Right atrium auricular region (tissue), 2 donors: ENCODE measurements around the gene PHOX2A. TPM values are rescaled to one million over a fixed set of nuclear protein-coding genes. Genes with fewer than 3 reads are reported as not detected.

ENCODE experiments used
- DNase-seq: peaks from one replicate; pipeline ENCODE4 v3.0.0-alpha.2; 2019; ENCODE audit warnings: low spot score
- H3K27ac ChIP-seq, 2 donors: fragments of 200-600 bp; sonication (generic); 1 replicate in 1 of 2; 2 replicates in 1 of 2; pipeline ENCODE4 v1.5.1; 2016 to 2019
- H3K27me3 ChIP-seq, 2 donors: fragments of 200-600 bp; sonication (generic); one replicate each; pipeline versions ENCODE4 v1.5.1 to v1.6.0; 2017 to 2019
- H3K36me3 ChIP-seq: fragments of 200-600 bp; sonication (generic); one replicate; pipeline ENCODE4 v1.5.1; 2016
- H3K4me1 ChIP-seq, 2 donors: fragments of 200-600 bp; sonication (generic); one replicate each; pipeline versions ENCODE4 v1.5.1 to v1.6.0; 2017 to 2019
- H3K4me3 ChIP-seq, 2 donors: fragments of 200-600 bp; sonication (generic); 1 replicate in 1 of 2; 2 replicates in 1 of 2; pipeline ENCODE4 v1.5.1; 2017 to 2019; ENCODE audit warnings: mild to moderate bottlenecking in 1 of 2, moderate library complexity in 1 of 2
- H3K9me3 ChIP-seq, 2 donors: fragments of 200-600 bp; sonication (generic); one replicate each; pipeline ENCODE4 v1.5.1; 2019
- total RNA-seq, 2 donors: library from RNA; depleted of rRNA; stranded (reverse); fragments of >200 nt; gene quantifications; one replicate each; pipeline ENCODE4 v1.1.0, GENCODE V29; 2016
- TF ChIP-seq, protein P1 (sequence below), 2 donors: fragments of 200-600 bp; sonication (generic); IDR thresholded peaks; one replicate each; pipeline ENCODE4 v1.5.1; 2019; ENCODE audit warnings: antibody characterized with exemption in 2 of 2

Gene PHOX2A
- total RNA-seq, 2 donors from 2014 or later, result not detected

DNA sequence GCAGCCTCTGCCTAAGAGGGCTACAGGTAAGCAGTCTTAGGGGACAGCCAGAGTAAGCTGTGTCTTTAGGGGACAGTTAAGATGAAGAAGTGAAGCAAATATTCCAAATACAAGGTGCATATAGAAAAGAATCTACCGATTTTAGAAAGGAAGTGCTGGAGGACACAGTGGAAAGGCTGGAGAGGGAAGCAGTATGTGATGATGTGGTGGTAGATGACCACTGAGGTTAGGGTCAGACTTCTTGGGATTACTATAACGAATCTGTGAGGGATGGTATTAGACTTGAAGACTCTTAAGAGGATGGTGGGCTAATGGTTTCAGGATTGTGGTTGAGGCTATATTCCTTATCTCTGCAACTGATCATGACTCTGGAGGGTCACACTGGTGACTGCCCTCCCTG lies 40.0 kb upstream of the PHOX2A start:
- no peaks in the 10 kb centered on the region for H3K9me3 ChIP-seq
- no peak overlapping the region for H3K27ac ChIP-seq
- TF ChIP-seq, protein P1, sequence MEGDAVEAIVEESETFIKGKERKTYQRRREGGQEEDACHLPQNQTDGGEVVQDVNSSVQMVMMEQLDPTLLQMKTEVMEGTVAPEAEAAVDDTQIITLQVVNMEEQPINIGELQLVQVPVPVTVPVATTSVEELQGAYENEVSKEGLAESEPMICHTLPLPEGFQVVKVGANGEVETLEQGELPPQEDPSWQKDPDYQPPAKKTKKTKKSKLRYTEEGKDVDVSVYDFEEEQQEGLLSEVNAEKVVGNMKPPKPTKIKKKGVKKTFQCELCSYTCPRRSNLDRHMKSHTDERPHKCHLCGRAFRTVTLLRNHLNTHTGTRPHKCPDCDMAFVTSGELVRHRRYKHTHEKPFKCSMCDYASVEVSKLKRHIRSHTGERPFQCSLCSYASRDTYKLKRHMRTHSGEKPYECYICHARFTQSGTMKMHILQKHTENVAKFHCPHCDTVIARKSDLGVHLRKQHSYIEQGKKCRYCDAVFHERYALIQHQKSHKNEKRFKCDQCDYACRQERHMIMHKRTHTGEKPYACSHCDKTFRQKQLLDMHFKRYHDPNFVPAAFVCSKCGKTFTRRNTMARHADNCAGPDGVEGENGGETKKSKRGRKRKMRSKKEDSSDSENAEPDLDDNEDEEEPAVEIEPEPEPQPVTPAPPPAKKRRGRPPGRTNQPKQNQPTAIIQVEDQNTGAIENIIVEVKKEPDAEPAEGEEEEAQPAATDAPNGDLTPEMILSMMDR (IDR thresholded peaks at IDR 0.05), result no peak
- no peaks in the 10 kb centered on the region for H3K4me1 ChIP-seq
- no peaks in the 10 kb centered on the region for H3K36me3 ChIP-seq
- no peak for DNase-seq
- H3K27me3 ChIP-seq, result no peaks in the 10 kb centered on the region
- H3K4me3 ChIP-seq, result no peak overlapping the region

DNA sequence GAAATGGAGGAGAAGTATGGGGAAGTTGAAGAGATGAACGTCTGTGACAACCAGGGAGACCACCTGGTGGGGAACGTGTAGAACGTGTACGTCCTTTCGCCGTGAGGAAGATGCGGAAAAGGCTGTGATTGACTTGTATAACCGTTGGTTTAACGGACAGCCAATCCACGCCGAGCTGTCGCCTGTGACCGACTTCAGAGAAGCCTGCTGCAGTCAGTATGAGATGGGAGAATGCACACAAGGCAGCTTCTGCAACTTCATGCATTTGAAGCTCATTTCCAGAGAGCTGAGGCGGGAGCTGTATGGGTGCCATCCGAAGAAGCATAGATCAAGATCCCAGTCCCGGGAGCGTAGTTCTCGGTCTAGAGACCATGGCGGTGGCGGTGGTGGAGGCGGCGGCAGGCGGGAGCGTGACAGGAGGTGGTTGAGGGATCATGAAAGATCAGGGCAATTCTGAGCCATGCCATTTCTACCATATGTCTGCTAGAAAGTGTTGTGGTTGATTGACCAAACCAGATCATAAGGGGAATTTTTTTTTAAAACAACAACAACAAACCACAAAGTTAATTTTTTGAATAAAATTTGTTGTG lies 36.8 kb upstream of the PHOX2A start:
- Histone ChIP-seq H3K27me3 (no peaks in the 10 kb centered on the region), H3K9me3 (no peaks in the 10 kb centered on the region), H3K36me3 (no peaks in the 10 kb centered on the region), H3K4me1 (no peaks in the 10 kb centered on the region), H3K4me3 (no peak overlapping the region), H3K27ac (no peak overlapping the region)
- DNase-seq, result no peak
- TF ChIP-seq, protein P1 (IDR thresholded peaks at IDR 0.05), result no peak

DNA sequence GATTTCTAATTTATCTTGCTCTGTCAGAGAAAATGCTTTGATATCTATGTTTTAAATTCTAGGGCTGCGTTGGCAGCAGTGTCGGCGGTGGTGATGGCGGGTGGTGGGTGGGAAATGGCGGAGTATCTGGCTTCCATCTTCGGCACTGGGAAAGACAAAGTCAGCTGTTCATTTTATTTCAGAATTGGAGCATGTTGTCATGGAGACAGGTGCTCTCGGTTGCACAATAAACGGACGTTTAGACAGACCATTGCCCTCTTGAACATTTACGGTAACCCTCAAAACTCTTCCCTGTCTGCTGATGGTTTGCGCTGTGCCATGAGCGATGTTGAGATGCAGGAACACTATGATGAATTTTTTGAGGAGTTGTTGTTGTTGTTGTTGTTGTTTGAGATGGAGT lies 36.1 kb upstream of the PHOX2A start:
- H3K27me3 ChIP-seq, result no peaks in the 10 kb centered on the region
- TF ChIP-seq, protein P1 (IDR thresholded peaks at IDR 0.05), result no peak

DNA sequence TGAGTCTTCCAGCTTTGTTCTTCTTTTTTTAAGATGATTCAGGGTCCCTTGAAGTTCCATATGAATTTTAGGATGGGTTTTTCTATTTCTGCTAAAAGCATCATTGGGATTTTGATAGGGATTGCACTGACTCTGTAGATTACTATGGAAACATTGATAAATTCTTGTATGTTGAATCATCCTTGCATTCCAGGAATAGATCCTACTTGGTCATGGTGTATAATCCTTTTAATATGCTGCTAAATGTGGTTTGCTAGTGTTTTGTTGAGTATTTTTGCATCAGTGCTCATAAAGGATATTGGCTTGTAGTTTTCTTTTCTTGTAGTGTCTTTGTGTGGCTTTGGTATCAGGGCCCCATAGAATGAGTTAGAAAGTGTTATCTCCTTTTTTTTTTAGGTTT lies 34.9 kb upstream of the PHOX2A start:
- TF ChIP-seq, protein P1 (IDR thresholded peaks at IDR 0.05), result no peak
- Histone ChIP-seq H3K27ac (no peak overlapping the region), H3K4me1 (no peaks in the 10 kb centered on the region), H3K27me3 (no peaks in the 10 kb centered on the region), H3K9me3 (no peaks in the 10 kb centered on the region), H3K36me3 (no peaks in the 10 kb centered on the region), H3K4me3 (no peak overlapping the region)
- DNase-seq, result no peak

More for the DNA sequence above, 36.1 kb upstream of the PHOX2A start:
- H3K9me3 ChIP-seq, result no peaks in the 10 kb centered on the region
- H3K4me3 ChIP-seq, result no peak overlapping the region
- no peak overlapping the region for H3K27ac ChIP-seq
- no peaks in the 10 kb centered on the region for H3K36me3 ChIP-seq
- no peak for DNase-seq
- H3K4me1 ChIP-seq, result no peaks in the 10 kb centered on the region

DNA sequence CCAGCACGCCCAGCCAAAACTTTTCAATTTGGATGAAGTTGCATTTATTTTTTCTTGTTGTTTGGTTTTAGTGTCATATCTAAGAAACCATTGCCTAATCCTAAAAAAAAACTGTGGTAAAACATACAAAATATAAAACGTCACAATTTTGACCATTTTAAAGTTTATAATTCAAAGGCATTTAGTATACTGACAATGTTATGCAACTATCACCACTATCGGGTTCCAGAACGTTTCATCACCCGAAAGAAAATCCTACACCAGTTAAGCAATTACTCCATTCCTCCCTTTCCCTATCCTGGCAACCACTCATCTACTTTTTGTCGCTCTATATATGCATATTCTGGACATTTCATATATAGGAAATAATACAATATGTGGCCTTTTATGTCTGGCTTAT lies 30.5 kb upstream of the PHOX2A start:
- no peaks in the 10 kb centered on the region for H3K27me3 ChIP-seq
- DNase-seq, result no peak
- H3K9me3 ChIP-seq, result no peaks in the 10 kb centered on the region
- no peaks in the 10 kb centered on the region for H3K36me3 ChIP-seq
- H3K4me1 ChIP-seq, result no peaks in the 10 kb centered on the region
- no peak overlapping the region for H3K27ac ChIP-seq
- TF ChIP-seq, protein P1 (IDR thresholded peaks at IDR 0.05), result no peak
- no peak overlapping the region for H3K4me3 ChIP-seq

DNA sequence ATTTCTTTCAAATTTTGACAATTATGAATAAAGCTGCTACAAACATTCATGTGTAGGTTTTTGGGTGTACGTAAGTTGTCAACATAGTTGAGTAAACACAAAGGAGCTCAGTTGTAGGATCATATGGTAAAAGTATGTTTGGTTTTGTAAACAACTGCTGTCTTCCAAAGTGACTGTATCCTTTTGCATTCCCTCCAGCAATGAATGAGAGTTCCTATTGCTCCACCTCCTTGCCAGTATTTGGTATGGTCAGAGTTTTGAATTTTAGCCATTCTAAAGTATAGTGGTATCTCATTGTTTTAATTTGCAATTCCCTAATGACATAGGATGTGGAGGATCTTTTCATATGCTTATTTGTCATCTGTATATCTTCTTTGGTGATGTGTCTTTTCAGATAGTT lies 28.0 kb upstream of the PHOX2A start:
- TF ChIP-seq, protein P1 (IDR thresholded peaks at IDR 0.05), result no peak
- no peaks in the 10 kb centered on the region for H3K9me3 ChIP-seq
- no peaks in the 10 kb centered on the region for H3K4me1 ChIP-seq
- no peaks in the 10 kb centered on the region for H3K36me3 ChIP-seq
- no peak overlapping the region for H3K4me3 ChIP-seq
- no peak for DNase-seq
- no peaks in the 10 kb centered on the region for H3K27me3 ChIP-seq
- no peak overlapping the region for H3K27ac ChIP-seq
